HEK293T (cell line): ENCODE measurements around the gene CYB5R4.

ENCODE experiments used
- CTCF ChIA-PET: fragments of 350-600 bp; formaldehyde crosslinking; extraction: SDS; loops from one replicate; lab custom pipeline; 2021; ENCODE audit warnings: antibody characterized with exemption, inconsistent platforms; lab: Yijun Ruan, JAX
- POLR2A ChIA-PET: fragments of 350-600 bp; formaldehyde crosslinking; extraction: SDS; loops from one replicate; lab custom pipeline; 2020; ENCODE audit warnings: antibody characterized with exemption, inconsistent platforms; lab: Yijun Ruan, JAX
- DNase-seq: peaks from one replicate; pipeline ENCODE4 v3.0.0; 2012; ENCODE audit warnings: mixed read lengths; ENCODE audit errors: extremely low spot score
- ARNT ChIP-seq: fragments of 450-650 bp; IDR thresholded peaks from 2 replicates; pipeline ENCODE4 v1.6.1; 2017; ENCODE audit warnings: mild to moderate bottlenecking
- BHLHE40 ChIP-seq: fragments of 450-650 bp; IDR thresholded peaks from 2 replicates; pipeline ENCODE4 v1.6.1; 2016; ENCODE audit warnings: mild to moderate bottlenecking, moderate library complexity, borderline replicate concordance
- CTBP1 ChIP-seq: fragments of 450-650 bp; IDR thresholded peaks from 2 replicates; pipeline ENCODE4 v1.6.1; 2016; ENCODE audit warnings: borderline replicate concordance
- ELF4 ChIP-seq: fragments of 450-650 bp; IDR thresholded peaks from 2 replicates; pipeline ENCODE4 v1.6.1; 2017; ENCODE audit warnings: antibody characterized with exemption
- FOXA1 ChIP-seq: fragments of 450-650 bp; IDR thresholded peaks from 2 replicates; pipeline ENCODE4 v1.6.1; 2016; ENCODE audit warnings: mild to moderate bottlenecking
- FOXK2 ChIP-seq: fragments of 450-650 bp; IDR thresholded peaks from 2 replicates; pipeline ENCODE4 v1.6.1; 2016; ENCODE audit warnings: mild to moderate bottlenecking
- FOXM1 ChIP-seq: fragments of 450-650 bp; IDR thresholded peaks from 2 replicates; pipeline ENCODE4 v1.6.1; 2017; ENCODE audit warnings: mild to moderate bottlenecking, borderline replicate concordance
- HDGF ChIP-seq: fragments of 450-650 bp; IDR thresholded peaks from 2 replicates; pipeline ENCODE4 v1.6.1; 2017; ENCODE audit warnings: antibody characterized with exemption, borderline replicate concordance
- L3MBTL2 ChIP-seq: fragments of 450-650 bp; conservative IDR thresholded peaks from 2 replicates; pipeline ENCODE4 v1.6.1; 2016; ENCODE audit warnings: mild to moderate bottlenecking
- LEF1 ChIP-seq: fragments of 450-650 bp; IDR thresholded peaks from 2 replicates; pipeline ENCODE4 v1.6.1; 2017; ENCODE audit warnings: mild to moderate bottlenecking, borderline replicate concordance
- NFRKB ChIP-seq: fragments of 450-650 bp; IDR thresholded peaks from 2 replicates; pipeline ENCODE4 v1.6.1; 2016; ENCODE audit warnings: mild to moderate bottlenecking, moderate library complexity
- PKNOX1 ChIP-seq: fragments of 450-650 bp; IDR thresholded peaks from 2 replicates; pipeline ENCODE4 v1.6.1; 2016
- SP1 ChIP-seq: fragments of 450-650 bp; IDR thresholded peaks from 2 replicates; pipeline ENCODE4 v1.6.1; 2017
- SUZ12 ChIP-seq: fragments of 450-650 bp; IDR thresholded peaks from 2 replicates; pipeline ENCODE4 v1.6.1; 2016; ENCODE audit warnings: mild to moderate bottlenecking
- TARDBP ChIP-seq: fragments of 450-650 bp; IDR thresholded peaks from 2 replicates; pipeline ENCODE4 v1.6.1; 2016
- ZNF384 ChIP-seq: fragments of 450-650 bp; IDR thresholded peaks from 2 replicates; pipeline ENCODE4 v1.6.1; 2016

The CYB5R4 gene

GRCh38 chr6:83849127-83849526 lies 10.4 kb upstream of the CYB5R4 start:
- ChIA-PET POLR2A (no interaction called here), CTCF (no interaction called here)
- no peak for TF ChIP-seq CTBP1
- TF ChIP-seq FOXM1: no peak
- no peak for TF ChIP-seq TARDBP
- TF ChIP-seq ZNF384: no peak
- TF ChIP-seq ARNT: no peak
- no peak for TF ChIP-seq ELF4
- no peak for TF ChIP-seq LEF1
- no peak for TF ChIP-seq PKNOX1
- no peak for TF ChIP-seq BHLHE40
- TF ChIP-seq L3MBTL2: no peak
- no peak for TF ChIP-seq SUZ12
- no peak for TF ChIP-seq NFRKB
- no peak for TF ChIP-seq FOXA1
- no peak for TF ChIP-seq SP1
- no peak for TF ChIP-seq HDGF
- TF ChIP-seq FOXK2: no peak

GRCh38 chr6:83849610-83850009 lies 9.9 kb upstream of the CYB5R4 start:
- no peak for DNase-seq

More at GRCh38 chr6:83849127-83849526, 10.4 kb upstream of the CYB5R4 start:
- DNase-seq: no peak

GRCh38 chr6:83852528-83853177 lies 6.8 kb upstream of the CYB5R4 start:
- no peak for TF ChIP-seq ZNF384
- TF ChIP-seq CTBP1: no peak
- TF ChIP-seq NFRKB: no peak
- TF ChIP-seq HDGF: no peak
- TF ChIP-seq ARNT: no peak
- no peak for TF ChIP-seq TARDBP
- TF ChIP-seq SUZ12: no peak
- TF ChIP-seq L3MBTL2: no peak
- ChIA-PET CTCF (no interaction called here), POLR2A (interaction anchor here (1.0 to 1.7 kb wide), 4 partner anchors 8 to 237 kb away, joined by 3 to 6 read pairs (median 4); partner anchors contain the start of gene SNAP91)
- DNase-seq: no peak

More at GRCh38 chr6:83849610-83850009, 9.9 kb upstream of the CYB5R4 start:
- CTCF ChIA-PET: no interaction called here
- POLR2A ChIA-PET: no interaction called here
- TF ChIP-seq FOXM1: no peak
- no peak for TF ChIP-seq ZNF384
- no peak for TF ChIP-seq HDGF

GRCh38 chr6:83853178-83854000 lies 6.1 kb upstream of the CYB5R4 start, which contains the start of gene RIPPLY2:
TSS of gene RIPPLY2 (plus strand) at chr6:83853360. CDS start at chr6:83853417, 57 bp downstream.
- ChIA-PET POLR2A (interaction anchor here (1.0 to 1.7 kb wide), 4 partner anchors 9 to 238 kb away, joined by 3 to 6 read pairs (median 4); partner anchors contain the start of gene SNAP91), CTCF (no interaction called here)
- peak; percentile 50 for DNase-seq
- peak; percentile 96 for TF ChIP-seq L3MBTL2
- TF ChIP-seq TARDBP: no peak

- DNase-seq: no peak
- ChIA-PET CTCF (no interaction called here), POLR2A (interaction anchor here (1.0 to 1.7 kb wide), 2 partner anchors 9 to 239 kb away, joined by 4 to 6 read pairs; no protein-coding TSS in a partner anchor)
- peak; percentile 96 for TF ChIP-seq PKNOX1
- no peak for TF ChIP-seq SP1
- TF ChIP-seq L3MBTL2: peak; percentile 77
These were observed 5.4 kb upstream of the CYB5R4 start for GRCh38 chr6:83854001-83854501.

- 0 out of 2 replicates have a peak, but pooled peaks have one; percentile 18 for TF ChIP-seq L3MBTL2
- no peak for TF ChIP-seq PKNOX1
- DNase-seq: no peak
These were observed 4.7 kb upstream of the CYB5R4 start for GRCh38 chr6:83854766-83855165.

More at GRCh38 chr6:83854766-83855165, 4.7 kb upstream of the CYB5R4 start:
- POLR2A ChIA-PET: interaction anchor here (1.7 kb wide), 1 partner anchor 239 kb away, joined by 6 read pairs; no protein-coding TSS in a partner anchor
- CTCF ChIA-PET: no interaction called here
